ENCODE measurements around the gene EPHB1. TPM values are rescaled to one million over a fixed set of nuclear protein-coding genes. Genes with fewer than 3 reads are reported as not detected.
"Not testable (repeated sequence)": the region's sequence is repeated elsewhere in the genome, so short reads cannot be mapped to it uniquely, and the experiment has no call there.

EPHB1 gene
- polyA plus RNA-seq, 1 experiment: 0.11 TPM

GRCh38 chr3:135023996-135024658 is 229.1 kb downstream of the EPHB1 start:
- no peak overlapping the region for H3K27ac ChIP-seq (ENCODE audit: low read depth, low read length)
- DNase-seq (ENCODE audit: low read depth, low spot score): no peak
- ChIA-PET POLR2A (no interaction called here), CTCF (no interaction called here)
- H3K9me3 ChIP-seq (ENCODE audit: control insufficient read depth, insufficient read depth, low read length): no peaks in the 10 kb centered on the region
- H3K4me3 ChIP-seq (ENCODE audit: low read depth, low read length): no peak overlapping the region
- TF ChIP-seq CTCF (IDR thresholded peaks at IDR 0.05; ENCODE audit: low read depth, low read length): no peak
- H3K27me3 ChIP-seq (ENCODE audit: control insufficient read depth, insufficient read depth, low read length): no peaks in the 10 kb centered on the region

- H3K27me3 ChIP-seq (ENCODE audit: control insufficient read depth, insufficient read depth, low read length); POLR2A ChIA-PET; DNase-seq (ENCODE audit: low read depth, low spot score); H3K9me3 ChIP-seq (ENCODE audit: control insufficient read depth, insufficient read depth, low read length); CTCF ChIA-PET; H3K27ac ChIP-seq (ENCODE audit: low read depth, low read length); H3K4me3 ChIP-seq (ENCODE audit: low read depth, low read length): not testable (repeated sequence)
Observed at GRCh38 chr3:135030768-135031615, 235.9 kb downstream of the EPHB1 start.

- CTCF ChIA-PET: no interaction called here
- H3K27me3 ChIP-seq (ENCODE audit: control insufficient read depth, insufficient read depth, low read length): no peaks in the 10 kb centered on the region
- H3K4me3 ChIP-seq (ENCODE audit: low read depth, low read length): no peak overlapping the region
Observed at GRCh38 chr3:135033737-135034136, 238.7 kb downstream of the EPHB1 start.

DNA sequence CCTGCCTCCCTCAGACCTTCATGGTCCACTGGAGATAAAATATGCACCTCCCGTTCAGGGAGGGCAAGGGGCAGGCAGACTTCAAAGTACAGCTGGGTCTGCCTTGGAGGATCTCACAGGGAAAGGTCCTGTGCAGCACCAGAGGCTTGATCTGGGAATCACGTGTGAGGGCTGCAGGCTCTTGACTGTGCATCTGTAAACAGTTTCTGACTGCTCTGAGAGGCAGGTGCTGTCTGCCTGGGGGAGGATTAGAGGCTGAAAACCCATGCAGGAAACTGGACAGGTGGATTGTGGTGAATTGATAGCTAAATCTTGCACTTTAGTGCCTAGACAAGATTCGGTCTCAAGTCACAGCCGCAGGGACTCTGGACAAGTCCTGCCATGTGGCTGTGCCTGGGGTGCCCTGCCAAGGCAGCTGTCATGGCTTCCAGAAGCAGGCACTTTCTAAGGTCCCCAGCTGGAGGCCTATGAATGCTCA is 239.3 kb downstream of the EPHB1 start:
- Histone ChIP-seq H3K27ac (ENCODE audit: low read depth, low read length) (no peak overlapping the region), H3K4me3 (ENCODE audit: low read depth, low read length) (no peak overlapping the region), H3K9me3 (ENCODE audit: control insufficient read depth, insufficient read depth, low read length) (no peaks in the 10 kb centered on the region; the same call in 1 of the 2 replicates), H3K27me3 (ENCODE audit: control insufficient read depth, insufficient read depth, low read length) (no peaks in the 10 kb centered on the region)
- no peak for DNase-seq (ENCODE audit: low read depth, low spot score)
- CTCF ChIA-PET: no interaction called here
- POLR2A ChIA-PET: no interaction called here
- no peak for TF ChIP-seq CTCF (IDR thresholded peaks at IDR 0.05; ENCODE audit: low read depth, low read length)

More at GRCh38 chr3:135033737-135034136, 238.7 kb downstream of the EPHB1 start:
- Histone ChIP-seq H3K27ac (ENCODE audit: low read depth, low read length) (no peak overlapping the region), H3K9me3 (ENCODE audit: control insufficient read depth, insufficient read depth, low read length) (no peaks in the 10 kb centered on the region)
- POLR2A ChIA-PET: no interaction called here
- no peak for TF ChIP-seq CTCF (IDR thresholded peaks at IDR 0.05; ENCODE audit: low read depth, low read length)
- no peak for DNase-seq (ENCODE audit: low read depth, low spot score)

DNA sequence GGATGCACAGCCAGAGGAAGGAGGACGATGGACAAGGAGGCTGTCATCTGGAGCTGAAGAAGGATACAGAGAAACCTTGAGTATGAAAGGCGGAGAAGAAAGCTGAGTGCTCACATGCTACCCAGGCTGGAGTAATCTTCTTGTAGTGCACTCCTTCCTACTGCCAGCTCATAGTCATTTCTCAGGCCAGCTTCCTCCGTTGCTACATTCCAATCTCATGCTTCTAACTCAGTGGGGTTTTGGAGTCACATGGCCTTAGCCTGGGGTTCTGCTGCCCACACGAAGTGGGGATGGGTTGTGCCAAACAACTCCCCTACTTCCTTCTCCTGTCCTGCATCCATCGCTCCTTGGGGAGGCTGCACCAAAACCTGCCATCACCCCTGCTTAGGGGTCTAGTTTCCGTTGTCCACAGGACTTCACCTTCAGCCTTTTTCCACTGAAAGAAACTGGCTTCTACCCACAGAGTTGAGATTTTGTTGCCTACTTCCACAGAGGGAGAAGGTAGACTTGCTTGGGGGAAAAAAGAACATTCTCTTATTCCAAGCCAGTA is 239.9 kb downstream of the EPHB1 start:
- no peak for TF ChIP-seq CTCF (IDR thresholded peaks at IDR 0.05; ENCODE audit: low read depth, low read length)
- DNase-seq (ENCODE audit: low read depth, low spot score): no peak

More for the DNA sequence above, 239.9 kb downstream of the EPHB1 start:
- Histone ChIP-seq H3K27me3 (ENCODE audit: control insufficient read depth, insufficient read depth, low read length) (no peaks in the 10 kb centered on the region), H3K4me3 (ENCODE audit: low read depth, low read length) (no peak overlapping the region), H3K9me3 (ENCODE audit: control insufficient read depth, insufficient read depth, low read length) (peaks cover 3% of the 10 kb centered on the region; the same call in 1 of the 2 replicates), H3K27ac (ENCODE audit: low read depth, low read length) (no peak overlapping the region)
- ChIA-PET POLR2A (no interaction called here), CTCF (no interaction called here)
